ENCODE data around the gene OR10P1. TPM values are rescaled to one million over a fixed set of nuclear protein-coding genes. Genes with fewer than 3 reads are reported as not detected.
"Not testable (repeated sequence)": the region's sequence is repeated elsewhere in the genome, so short reads cannot be mapped to it uniquely, and the experiment has no call there.

OR10P1 gene, protein sequence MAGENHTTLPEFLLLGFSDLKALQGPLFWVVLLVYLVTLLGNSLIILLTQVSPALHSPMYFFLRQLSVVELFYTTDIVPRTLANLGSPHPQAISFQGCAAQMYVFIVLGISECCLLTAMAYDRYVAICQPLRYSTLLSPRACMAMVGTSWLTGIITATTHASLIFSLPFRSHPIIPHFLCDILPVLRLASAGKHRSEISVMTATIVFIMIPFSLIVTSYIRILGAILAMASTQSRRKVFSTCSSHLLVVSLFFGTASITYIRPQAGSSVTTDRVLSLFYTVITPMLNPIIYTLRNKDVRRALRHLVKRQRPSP
- total RNA-seq (2014; rRNA removed; shearing (Covaris generic)), result not detected in 2 replicates

DNA sequence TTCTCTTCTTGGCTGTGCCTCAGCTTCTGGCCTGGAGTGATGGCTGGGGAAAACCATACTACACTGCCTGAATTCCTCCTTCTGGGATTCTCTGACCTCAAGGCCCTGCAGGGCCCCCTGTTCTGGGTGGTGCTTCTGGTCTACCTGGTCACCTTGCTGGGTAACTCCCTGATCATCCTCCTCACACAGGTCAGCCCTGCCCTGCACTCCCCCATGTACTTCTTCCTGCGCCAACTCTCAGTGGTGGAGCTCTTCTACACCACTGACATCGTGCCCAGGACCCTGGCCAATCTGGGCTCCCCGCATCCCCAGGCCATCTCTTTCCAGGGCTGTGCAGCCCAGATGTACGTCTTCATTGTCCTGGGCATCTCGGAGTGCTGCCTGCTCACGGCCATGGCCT lies at the start of gene OR10P1:
OR10P1 (plus strand) TSS at position 40 of the 400 bp plus-strand sequence; CDS start at position 40, 0 bp downstream.
- Histone ChIP-seq H3K4me3 (ENCODE audit: insufficient read depth, low read depth, low read length) (no peak within 1 kb of the TSS), H3K36me3 (replicated peaks; ENCODE audit: control insufficient read depth, insufficient read depth, low read length) (no peaks in the 10 kb centered on the region), H3K27me3 (ENCODE audit: control insufficient read depth, insufficient read depth, low read length) (no peaks in the 10 kb centered on the region)
- no peak for DNase-seq

- not testable (repeated sequence) for H3K36me3 ChIP-seq (replicated peaks; ENCODE audit: control insufficient read depth, insufficient read depth, low read length); H3K4me3 ChIP-seq (ENCODE audit: insufficient read depth, low read depth, low read length); H3K27me3 ChIP-seq (ENCODE audit: control insufficient read depth, insufficient read depth, low read length); DNase-seq
These were observed 46.5 kb upstream of the OR10P1 start for GRCh38 chr12:55590152-55590551.

- no peak for DNase-seq
- Histone ChIP-seq H3K4me3 (ENCODE audit: insufficient read depth, low read depth, low read length) (no peak overlapping the region), H3K36me3 (replicated peaks; ENCODE audit: control insufficient read depth, insufficient read depth, low read length) (no peaks in the 10 kb centered on the region), H3K27me3 (ENCODE audit: control insufficient read depth, insufficient read depth, low read length) (no peaks in the 10 kb centered on the region)
These were observed 28.7 kb upstream of the OR10P1 start for GRCh38 chr12:55607821-55608594.

GRCh38 chr12:55610598-55610997 lies 26.1 kb upstream of the OR10P1 start:
- Histone ChIP-seq H3K36me3 (replicated peaks; ENCODE audit: control insufficient read depth, insufficient read depth, low read length) (no peaks in the 10 kb centered on the region), H3K27me3 (ENCODE audit: control insufficient read depth, insufficient read depth, low read length) (no peaks in the 10 kb centered on the region), H3K4me3 (ENCODE audit: insufficient read depth, low read depth, low read length) (no peak overlapping the region)
- DNase-seq, result no peak

DNA sequence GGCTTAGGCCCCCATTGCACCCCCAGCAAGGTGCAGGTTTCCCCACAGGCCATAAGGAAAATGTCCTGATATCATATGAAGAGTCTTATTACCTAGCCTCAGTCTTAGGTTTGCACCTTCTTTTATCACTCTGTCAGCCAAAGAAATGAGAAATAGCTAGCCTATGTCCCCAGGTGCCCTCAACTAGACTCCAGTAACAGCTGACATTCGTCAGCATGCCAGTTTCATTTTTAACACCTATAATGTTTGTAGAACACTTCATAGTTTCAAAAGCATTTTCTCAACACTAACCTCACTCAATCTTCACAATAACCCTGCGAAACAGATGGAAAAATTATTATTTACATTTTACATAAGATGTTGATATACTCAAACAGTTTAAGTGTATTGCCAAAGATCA lies 24.0 kb upstream of the OR10P1 start:
- Histone ChIP-seq H3K27me3 (ENCODE audit: control insufficient read depth, insufficient read depth, low read length) (no peaks in the 10 kb centered on the region), H3K36me3 (replicated peaks; ENCODE audit: control insufficient read depth, insufficient read depth, low read length) (no peaks in the 10 kb centered on the region), H3K4me3 (ENCODE audit: insufficient read depth, low read depth, low read length) (no peak overlapping the region)
- DNase-seq, result no peak

DNA sequence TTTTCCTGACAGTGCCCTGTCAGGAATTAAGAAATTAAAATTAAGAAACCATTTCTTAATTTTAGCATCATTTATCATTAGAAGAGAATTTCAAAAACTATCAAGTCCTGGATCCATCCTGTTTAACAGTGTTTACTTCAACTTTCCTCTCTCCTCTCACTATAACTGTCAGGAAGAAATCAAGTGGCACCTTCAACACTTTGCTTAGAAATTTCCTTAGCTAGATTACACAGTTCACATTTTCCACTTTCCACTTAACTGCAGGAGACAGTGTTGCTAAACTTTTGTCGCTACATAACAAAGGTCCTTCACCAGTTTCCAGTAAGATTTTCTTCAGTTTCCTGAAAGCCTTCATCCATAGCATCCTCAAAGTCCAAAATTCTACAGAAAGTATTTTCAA lies 21.9 kb upstream of the OR10P1 start:
- no peak for DNase-seq
- no peak overlapping the region for H3K4me3 ChIP-seq (ENCODE audit: insufficient read depth, low read depth, low read length)
- no peaks in the 10 kb centered on the region for H3K36me3 ChIP-seq (replicated peaks; ENCODE audit: control insufficient read depth, insufficient read depth, low read length)
- no peaks in the 10 kb centered on the region for H3K27me3 ChIP-seq (ENCODE audit: control insufficient read depth, insufficient read depth, low read length)

GRCh38 chr12:55619354-55620138 lies 17.1 kb upstream of the OR10P1 start:
- no peaks in the 10 kb centered on the region for H3K36me3 ChIP-seq (replicated peaks; ENCODE audit: control insufficient read depth, insufficient read depth, low read length)
- H3K27me3 ChIP-seq (ENCODE audit: control insufficient read depth, insufficient read depth, low read length), result no peaks in the 10 kb centered on the region
- DNase-seq, result peak; percentile 73
- H3K4me3 ChIP-seq (ENCODE audit: insufficient read depth, low read depth, low read length), result no peak overlapping the region

GRCh38 chr12:55624056-55624455 lies 12.6 kb upstream of the OR10P1 start:
- no peak overlapping the region for H3K4me3 ChIP-seq (ENCODE audit: insufficient read depth, low read depth, low read length)
- H3K36me3 ChIP-seq (replicated peaks; ENCODE audit: control insufficient read depth, insufficient read depth, low read length), result no peaks in the 10 kb centered on the region
- no peak for DNase-seq
- H3K27me3 ChIP-seq (ENCODE audit: control insufficient read depth, insufficient read depth, low read length), result no peaks in the 10 kb centered on the region

DNA sequence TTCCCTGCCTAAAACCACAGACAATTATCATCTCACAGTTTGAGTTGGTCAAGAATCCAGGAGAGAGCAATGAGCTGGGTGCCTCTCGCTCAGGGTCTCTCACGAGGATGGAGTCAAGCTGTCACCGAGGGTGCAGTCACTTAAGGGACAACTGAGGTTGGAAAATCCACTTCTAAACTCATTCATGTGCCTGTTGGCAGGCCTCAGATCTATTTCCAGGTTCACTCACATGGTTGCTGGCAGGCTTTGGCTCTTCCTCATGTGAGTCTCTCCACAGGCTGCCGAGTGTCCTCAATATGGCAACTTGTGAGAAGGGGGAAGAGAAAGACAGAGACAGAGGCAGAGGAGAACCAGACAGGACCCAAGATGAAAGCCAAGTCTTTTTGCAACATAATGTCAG lies 10.5 kb upstream of the OR10P1 start:
- Histone ChIP-seq H3K27me3 (ENCODE audit: control insufficient read depth, insufficient read depth, low read length) (no peaks in the 10 kb centered on the region), H3K36me3 (replicated peaks; ENCODE audit: control insufficient read depth, insufficient read depth, low read length) (no peaks in the 10 kb centered on the region), H3K4me3 (ENCODE audit: insufficient read depth, low read depth, low read length) (no peak overlapping the region)
- DNase-seq, result no peak

GRCh38 chr12:55629058-55629841 lies 7.4 kb upstream of the OR10P1 start:
- Histone ChIP-seq H3K4me3 (ENCODE audit: insufficient read depth, low read depth, low read length) (no peak overlapping the region), H3K36me3 (replicated peaks; ENCODE audit: control insufficient read depth, insufficient read depth, low read length) (no peaks in the 10 kb centered on the region), H3K27me3 (ENCODE audit: control insufficient read depth, insufficient read depth, low read length) (no peaks in the 10 kb centered on the region)
- no peak for DNase-seq

- no peak for DNase-seq
- Histone ChIP-seq H3K4me3 (ENCODE audit: insufficient read depth, low read depth, low read length) (no peak overlapping the region), H3K36me3 (replicated peaks; ENCODE audit: control insufficient read depth, insufficient read depth, low read length) (no peaks in the 10 kb centered on the region), H3K27me3 (ENCODE audit: control insufficient read depth, insufficient read depth, low read length) (no peaks in the 10 kb centered on the region)
These were observed 5.6 kb upstream of the OR10P1 start for GRCh38 chr12:55631056-55631455.

DNA sequence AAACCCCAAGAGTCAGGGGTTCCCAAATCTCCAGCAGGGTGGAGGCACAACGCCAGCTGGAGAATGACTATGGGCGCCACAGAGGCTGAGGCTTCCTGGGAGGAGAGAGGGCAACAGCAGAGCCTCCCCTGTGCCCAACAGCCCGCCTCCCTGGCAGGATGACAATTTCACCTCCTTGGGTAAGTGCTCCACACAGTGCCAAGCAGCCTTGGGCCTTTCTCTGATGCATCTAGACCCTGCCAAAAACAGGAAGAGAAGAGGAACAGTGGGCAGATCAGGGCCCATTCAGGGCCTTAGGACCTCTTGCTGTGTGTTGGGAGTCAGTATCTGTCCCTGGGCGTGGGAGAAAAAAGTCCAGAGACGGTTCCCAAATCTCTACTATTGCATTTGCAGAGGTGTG lies 5.0 kb upstream of the OR10P1 start:
- H3K36me3 ChIP-seq (replicated peaks; ENCODE audit: control insufficient read depth, insufficient read depth, low read length), result no peaks in the 10 kb centered on the region
- H3K4me3 ChIP-seq (ENCODE audit: insufficient read depth, low read depth, low read length), result no peak overlapping the region
- no peaks in the 10 kb centered on the region for H3K27me3 ChIP-seq (ENCODE audit: control insufficient read depth, insufficient read depth, low read length)
- no peak for DNase-seq

GRCh38 chr12:55633151-55633550 lies 3.5 kb upstream of the OR10P1 start:
- DNase-seq, result no peak
- H3K4me3 ChIP-seq (ENCODE audit: insufficient read depth, low read depth, low read length), result no peak overlapping the region
- no peaks in the 10 kb centered on the region for H3K27me3 ChIP-seq (ENCODE audit: control insufficient read depth, insufficient read depth, low read length)
- no peaks in the 10 kb centered on the region for H3K36me3 ChIP-seq (replicated peaks; ENCODE audit: control insufficient read depth, insufficient read depth, low read length)

- H3K27me3 ChIP-seq (ENCODE audit: control insufficient read depth, insufficient read depth, low read length), result no peaks in the 10 kb centered on the region
- DNase-seq, result no peak
- no peaks in the 10 kb centered on the region for H3K36me3 ChIP-seq (replicated peaks; ENCODE audit: control insufficient read depth, insufficient read depth, low read length)
- H3K4me3 ChIP-seq (ENCODE audit: insufficient read depth, low read depth, low read length), result no peak overlapping the region
These were observed 506 bp upstream of the OR10P1 start for GRCh38 chr12:55636116-55636655.
